ENCODE results near the gene AIDA.

GRCh38 chr1:222694927-222695326 lies 17.4 kb downstream of the AIDA start:
- TF ChIP-seq, protein P1, sequence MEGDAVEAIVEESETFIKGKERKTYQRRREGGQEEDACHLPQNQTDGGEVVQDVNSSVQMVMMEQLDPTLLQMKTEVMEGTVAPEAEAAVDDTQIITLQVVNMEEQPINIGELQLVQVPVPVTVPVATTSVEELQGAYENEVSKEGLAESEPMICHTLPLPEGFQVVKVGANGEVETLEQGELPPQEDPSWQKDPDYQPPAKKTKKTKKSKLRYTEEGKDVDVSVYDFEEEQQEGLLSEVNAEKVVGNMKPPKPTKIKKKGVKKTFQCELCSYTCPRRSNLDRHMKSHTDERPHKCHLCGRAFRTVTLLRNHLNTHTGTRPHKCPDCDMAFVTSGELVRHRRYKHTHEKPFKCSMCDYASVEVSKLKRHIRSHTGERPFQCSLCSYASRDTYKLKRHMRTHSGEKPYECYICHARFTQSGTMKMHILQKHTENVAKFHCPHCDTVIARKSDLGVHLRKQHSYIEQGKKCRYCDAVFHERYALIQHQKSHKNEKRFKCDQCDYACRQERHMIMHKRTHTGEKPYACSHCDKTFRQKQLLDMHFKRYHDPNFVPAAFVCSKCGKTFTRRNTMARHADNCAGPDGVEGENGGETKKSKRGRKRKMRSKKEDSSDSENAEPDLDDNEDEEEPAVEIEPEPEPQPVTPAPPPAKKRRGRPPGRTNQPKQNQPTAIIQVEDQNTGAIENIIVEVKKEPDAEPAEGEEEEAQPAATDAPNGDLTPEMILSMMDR (tag by site-specific recombination; IDR thresholded peaks at IDR 0.05): no peak
- no peak for TF ChIP-seq ZNF777 (tag by site-specific recombination; IDR thresholded peaks at IDR 0.05; ENCODE audit: borderline replicate concordance)
- no peak for TF ChIP-seq ZNF510 (tag by site-specific recombination; IDR thresholded peaks at IDR 0.05; ENCODE audit: insufficient replicate concordance)
- TF ChIP-seq SETDB1 (IDR thresholded peaks at IDR 0.05; ENCODE audit: insufficient read length, low read length): no peak
